ENCODE results near the gene SLC7A11. TPM values are rescaled to one million over a fixed set of nuclear protein-coding genes. Genes with fewer than 3 reads are reported as not detected.

Gene SLC7A11
- 1 to 10 TPM; 1.1 to 2.2 TPM for total RNA-seq

DNA sequence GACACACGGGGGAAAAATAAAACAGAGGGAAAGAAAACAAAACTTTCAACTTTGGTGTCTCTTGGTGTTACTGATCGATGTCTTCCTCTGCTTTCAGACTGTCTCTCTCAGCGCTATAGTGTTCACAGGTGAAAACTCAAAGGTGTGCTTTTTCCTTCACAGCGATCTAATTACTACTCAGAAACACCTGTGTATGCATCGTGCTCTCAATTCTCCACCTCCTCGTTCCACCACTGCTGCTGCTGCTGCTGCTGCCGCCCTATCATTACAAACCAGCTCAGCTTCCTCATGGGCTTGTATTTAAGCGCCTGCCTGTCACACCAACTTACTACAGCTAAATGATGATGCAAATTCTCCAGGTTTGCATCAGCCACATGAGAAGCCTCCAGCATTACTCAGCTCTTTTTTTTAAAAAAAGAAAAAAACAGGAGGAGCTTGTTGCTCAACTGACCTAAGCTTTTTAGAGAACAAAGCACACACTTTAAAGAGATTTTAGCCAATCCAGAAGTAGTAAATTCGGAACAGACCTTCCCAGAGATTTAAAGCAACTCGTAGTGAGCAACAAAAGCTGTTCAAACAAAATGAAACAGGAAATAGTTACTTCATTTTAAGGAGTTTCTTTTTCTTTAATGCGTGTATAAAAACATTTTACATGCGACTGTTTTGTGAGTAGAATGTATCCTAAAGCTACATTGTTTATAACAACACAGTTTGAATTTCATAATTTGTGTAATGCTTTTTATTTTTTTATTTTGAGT lies at the start of gene SLC7A11:
Gene SLC7A11, minus strand, starts transcription at position 274 of the 758 bp plus-strand sequence. CDS start 280 bp downstream, outside the sequence.
- Mint-ChIP-seq H3K27ac (peak within 1 kb of the TSS; percentile 96), H3K9me3 (no peaks in the 10 kb centered on the region), H3K4me3 (peak within 1 kb of the TSS; percentile 78), H3K36me3 (ENCODE audit: low read depth) (no peaks in the 10 kb centered on the region), H3K4me1 (peaks cover 24% of the 10 kb centered on the region), H3K27me3 (no peaks in the 10 kb centered on the region)
- DNase-seq: peak; percentile 78
- POLR2A ChIA-PET: interaction anchor here (0.7 to 0.8 kb wide), 2 partner anchors 13 to 844 kb away, joined by 3 to 4 read pairs; no protein-coding TSS in a partner anchor
- CTCF ChIA-PET: interaction anchor here (0.8 kb wide), 1 partner anchor 11 kb away, joined by 4 read pairs; no protein-coding TSS in a partner anchor

- POLR2A ChIA-PET: no interaction called here
- no peak overlapping the region for H3K27ac Mint-ChIP-seq
Observed at GRCh38 chr4:138291431-138291830, 49.3 kb upstream of the SLC7A11 start.

DNA sequence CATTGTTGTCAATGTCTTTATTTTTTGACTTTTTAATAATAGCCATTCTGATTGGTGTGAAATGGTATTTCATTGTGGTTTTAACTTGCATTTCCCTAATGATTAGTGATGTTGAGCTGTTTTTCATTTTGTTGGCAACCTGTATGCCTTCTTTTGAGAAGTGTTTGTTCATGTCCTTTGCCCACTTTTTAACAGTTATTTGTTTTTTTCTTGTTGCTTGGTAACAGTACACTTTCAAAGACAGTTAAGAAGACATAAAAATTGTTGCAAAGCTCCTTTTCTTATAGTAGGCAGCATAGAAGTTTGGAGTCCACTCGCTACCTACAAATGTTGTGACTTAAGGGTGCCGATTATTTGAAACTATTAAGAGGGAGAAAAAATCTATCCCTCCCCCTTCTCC lies 48.7 kb upstream of the SLC7A11 start:
- Mint-ChIP-seq H3K36me3 (ENCODE audit: low read depth) (no peaks in the 10 kb centered on the region), H3K27ac (no peak overlapping the region), H3K4me3 (no peak overlapping the region), H3K9me3 (no peaks in the 10 kb centered on the region), H3K27me3 (peaks cover 1% of the 10 kb centered on the region), H3K4me1 (no peaks in the 10 kb centered on the region)
- ChIA-PET POLR2A (no interaction called here), CTCF (interaction anchor here (0.5 kb wide), 1 partner anchor 29 kb away, joined by 3 read pairs; no protein-coding TSS in a partner anchor)
- no peak for DNase-seq

More at GRCh38 chr4:138291431-138291830, 49.3 kb upstream of the SLC7A11 start:
- no peaks in the 10 kb centered on the region for H3K9me3 Mint-ChIP-seq
- no peaks in the 10 kb centered on the region for H3K36me3 Mint-ChIP-seq (ENCODE audit: low read depth)
- CTCF ChIA-PET: interaction anchor here (0.6 kb wide), 1 partner anchor 335 kb away, joined by 3 read pairs; no protein-coding TSS in a partner anchor
- no peaks in the 10 kb centered on the region for H3K4me1 Mint-ChIP-seq
- H3K27me3 Mint-ChIP-seq: peaks cover 2% of the 10 kb centered on the region
- H3K4me3 Mint-ChIP-seq: no peak overlapping the region
- DNase-seq: no peak

GRCh38 chr4:138279286-138279685 lies 37.1 kb upstream of the SLC7A11 start:
- no peaks in the 10 kb centered on the region for H3K9me3 Mint-ChIP-seq
- H3K4me1 Mint-ChIP-seq: no peaks in the 10 kb centered on the region
- POLR2A ChIA-PET: no interaction called here
- no peaks in the 10 kb centered on the region for H3K27me3 Mint-ChIP-seq
- no peak for DNase-seq
- H3K4me3 Mint-ChIP-seq: no peak overlapping the region
- CTCF ChIA-PET: no interaction called here
- no peaks in the 10 kb centered on the region for H3K36me3 Mint-ChIP-seq (ENCODE audit: low read depth)
- H3K27ac Mint-ChIP-seq: no peak overlapping the region

GRCh38 chr4:138277133-138277532 lies 35.0 kb upstream of the SLC7A11 start:
- Mint-ChIP-seq H3K27ac (no peak overlapping the region), H3K4me3 (no peak overlapping the region), H3K4me1 (no peaks in the 10 kb centered on the region), H3K27me3 (peaks cover 3% of the 10 kb centered on the region), H3K36me3 (ENCODE audit: low read depth) (no peaks in the 10 kb centered on the region), H3K9me3 (no peaks in the 10 kb centered on the region)
- CTCF ChIA-PET: no interaction called here
- DNase-seq: no peak
- POLR2A ChIA-PET: interaction anchor here (0.7 kb wide), 1 partner anchor 12 kb away, joined by 3 read pairs; no protein-coding TSS in a partner anchor

GRCh38 chr4:138275963-138276621 lies 33.9 kb upstream of the SLC7A11 start:
- Mint-ChIP-seq H3K4me1 (no peaks in the 10 kb centered on the region), H3K9me3 (no peaks in the 10 kb centered on the region), H3K36me3 (ENCODE audit: low read depth) (no peaks in the 10 kb centered on the region), H3K4me3 (no peak overlapping the region), H3K27ac (no peak overlapping the region), H3K27me3 (peaks cover 4% of the 10 kb centered on the region)
- CTCF ChIA-PET: no interaction called here
- POLR2A ChIA-PET: no interaction called here
- DNase-seq: no peak

- no peaks in the 10 kb centered on the region for H3K9me3 Mint-ChIP-seq
- CTCF ChIA-PET: no interaction called here
- no peaks in the 10 kb centered on the region for H3K4me1 Mint-ChIP-seq
- no peak for DNase-seq
- no peak overlapping the region for H3K4me3 Mint-ChIP-seq
- no peaks in the 10 kb centered on the region for H3K36me3 Mint-ChIP-seq (ENCODE audit: low read depth)
- H3K27me3 Mint-ChIP-seq: peaks cover 7% of the 10 kb centered on the region
- no peak overlapping the region for H3K27ac Mint-ChIP-seq
- POLR2A ChIA-PET: no interaction called here
Observed at GRCh38 chr4:138275216-138275615, 33.1 kb upstream of the SLC7A11 start.

- ChIA-PET POLR2A (no interaction called here), CTCF (no interaction called here)
- no peak for DNase-seq
- H3K4me3 Mint-ChIP-seq: no peak overlapping the region
- peaks cover 12% of the 10 kb centered on the region for H3K27me3 Mint-ChIP-seq
- no peaks in the 10 kb centered on the region for H3K4me1 Mint-ChIP-seq
- no peaks in the 10 kb centered on the region for H3K36me3 Mint-ChIP-seq (ENCODE audit: low read depth)
- no peak overlapping the region for H3K27ac Mint-ChIP-seq
- no peaks in the 10 kb centered on the region for H3K9me3 Mint-ChIP-seq
Observed at GRCh38 chr4:138269175-138269574, 27.0 kb upstream of the SLC7A11 start.

DNA sequence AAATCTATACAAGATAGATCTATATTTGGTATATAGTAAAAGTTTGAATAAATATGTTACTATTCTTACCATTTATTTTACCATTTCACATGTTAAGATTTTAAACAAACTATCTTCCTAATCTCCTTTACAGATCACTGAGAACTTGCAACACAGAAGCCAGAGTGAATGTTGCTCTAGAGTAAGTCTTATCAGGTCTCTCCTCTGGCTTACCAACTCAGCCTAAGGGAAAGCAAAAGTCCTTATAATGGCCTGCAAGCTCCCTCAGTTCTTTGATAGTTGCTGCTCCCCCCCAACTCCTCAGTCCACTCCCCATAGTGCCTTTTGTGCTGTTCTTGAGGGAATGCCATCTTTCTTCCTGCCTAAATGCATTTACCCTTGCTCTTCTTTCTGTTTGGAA lies 25.7 kb upstream of the SLC7A11 start:
- Mint-ChIP-seq H3K4me1 (no peaks in the 10 kb centered on the region), H3K4me3 (no peak overlapping the region), H3K27me3 (peaks cover 16% of the 10 kb centered on the region), H3K36me3 (ENCODE audit: low read depth) (no peaks in the 10 kb centered on the region), H3K9me3 (no peaks in the 10 kb centered on the region), H3K27ac (no peak overlapping the region)
- ChIA-PET CTCF (no interaction called here), POLR2A (no interaction called here)
- no peak for DNase-seq

DNA sequence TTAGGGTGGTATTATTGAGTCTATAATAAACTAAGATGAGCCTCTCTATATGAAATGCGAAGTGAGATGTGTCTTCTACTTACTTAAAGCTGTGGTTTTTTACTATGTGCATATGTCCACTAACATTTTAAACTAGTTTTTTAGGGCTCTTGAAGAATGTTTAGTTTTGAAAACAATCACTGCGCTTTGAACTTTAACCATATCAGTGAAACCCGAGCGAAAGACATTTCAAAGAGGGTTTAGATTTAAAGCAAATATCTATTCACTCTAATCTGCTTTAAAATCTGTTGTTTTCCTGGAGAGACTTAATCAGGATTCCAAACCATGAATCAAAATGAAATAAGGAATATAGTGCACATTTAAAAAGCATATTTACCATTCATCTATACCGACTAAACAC lies 24.8 kb upstream of the SLC7A11 start:
- POLR2A ChIA-PET: no interaction called here
- H3K27ac Mint-ChIP-seq: no peak overlapping the region
- peaks cover 14% of the 10 kb centered on the region for H3K27me3 Mint-ChIP-seq
- no peaks in the 10 kb centered on the region for H3K9me3 Mint-ChIP-seq
- CTCF ChIA-PET: no interaction called here
- H3K36me3 Mint-ChIP-seq (ENCODE audit: low read depth): no peaks in the 10 kb centered on the region
- H3K4me3 Mint-ChIP-seq: no peak overlapping the region
- no peak for DNase-seq
- no peaks in the 10 kb centered on the region for H3K4me1 Mint-ChIP-seq

DNA sequence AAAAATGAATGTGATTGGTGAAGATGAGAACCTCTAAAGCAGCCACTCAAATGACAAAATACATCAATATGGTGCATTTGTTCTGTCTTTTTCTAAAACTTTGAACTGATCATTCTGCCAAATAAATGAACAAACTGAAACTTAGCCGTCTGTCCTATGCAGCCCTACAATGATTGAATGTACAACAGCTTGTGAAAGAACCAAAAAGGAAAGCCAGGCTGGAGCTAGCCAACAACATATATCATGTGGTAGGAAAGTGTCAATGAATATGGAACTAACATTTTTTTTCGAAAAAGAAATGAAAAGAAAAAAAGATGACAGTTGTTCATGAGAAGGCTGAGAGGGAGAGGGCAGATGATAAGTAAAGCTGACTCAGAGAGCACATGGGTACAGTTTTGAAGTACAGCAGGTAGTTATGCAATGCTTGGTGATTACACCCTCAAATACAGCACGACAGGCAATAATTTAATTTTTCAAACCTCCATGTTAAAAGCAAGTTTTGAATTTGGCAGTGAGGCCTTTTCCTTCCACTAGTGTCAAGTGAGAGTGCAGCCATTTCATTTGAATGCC lies 21.2 kb upstream of the SLC7A11 start:
- Mint-ChIP-seq H3K4me1 (no peaks in the 10 kb centered on the region), H3K9me3 (no peaks in the 10 kb centered on the region), H3K36me3 (ENCODE audit: low read depth) (no peaks in the 10 kb centered on the region), H3K4me3 (no peak overlapping the region), H3K27me3 (peaks cover 15% of the 10 kb centered on the region), H3K27ac (no peak overlapping the region)
- ChIA-PET POLR2A (no interaction called here), CTCF (no interaction called here)
- DNase-seq: no peak

DNA sequence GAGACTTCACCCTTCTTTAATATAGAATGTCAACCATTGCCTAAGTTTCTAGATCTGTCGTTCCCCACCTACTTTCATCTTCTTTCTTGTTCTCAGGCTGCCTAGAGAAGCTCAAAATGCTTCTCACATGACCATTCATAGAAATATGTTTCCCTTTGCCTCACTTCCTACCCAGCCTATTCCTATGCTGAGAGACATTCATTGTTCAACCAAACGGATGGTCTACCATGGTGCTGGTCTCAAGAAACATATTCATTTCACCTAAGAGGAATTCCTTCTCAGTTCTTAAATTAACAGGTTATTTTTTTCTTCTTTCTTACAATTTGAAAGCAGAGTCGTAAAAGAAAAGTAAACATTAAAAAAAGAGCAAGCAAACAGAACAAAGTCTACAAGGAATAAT lies 20.3 kb upstream of the SLC7A11 start:
- POLR2A ChIA-PET: no interaction called here
- Mint-ChIP-seq H3K27ac (no peak overlapping the region), H3K27me3 (peaks cover 15% of the 10 kb centered on the region), H3K4me3 (no peak overlapping the region), H3K4me1 (no peaks in the 10 kb centered on the region), H3K36me3 (ENCODE audit: low read depth) (no peaks in the 10 kb centered on the region), H3K9me3 (no peaks in the 10 kb centered on the region)
- DNase-seq: no peak
- CTCF ChIA-PET: interaction anchor here (0.7 kb wide), 1 partner anchor 28 kb away, joined by 3 read pairs; no protein-coding TSS in a partner anchor

- no peaks in the 10 kb centered on the region for H3K4me1 Mint-ChIP-seq
- H3K27me3 Mint-ChIP-seq: peaks cover 15% of the 10 kb centered on the region
- H3K4me3 Mint-ChIP-seq: no peak overlapping the region
Observed at GRCh38 chr4:138262030-138262429, 19.9 kb upstream of the SLC7A11 start.

More at GRCh38 chr4:138262030-138262429, 19.9 kb upstream of the SLC7A11 start:
- no peaks in the 10 kb centered on the region for H3K36me3 Mint-ChIP-seq (ENCODE audit: low read depth)
- H3K27ac Mint-ChIP-seq: no peak overlapping the region
- no peaks in the 10 kb centered on the region for H3K9me3 Mint-ChIP-seq
- DNase-seq: no peak
- CTCF ChIA-PET: interaction anchor here (0.7 kb wide), 1 partner anchor 29 kb away, joined by 3 read pairs; no protein-coding TSS in a partner anchor
- POLR2A ChIA-PET: no interaction called here
